C4-2B (cell line): ENCODE results near the gene CATSPERE.

Experiments used
- H3K27ac ChIP-seq: fragments of 450-650 bp; 2 replicates; pipeline ENCODE4 v1.5.1; 2017
- CTCF ChIP-seq: fragments of 450-650 bp; conservative IDR thresholded peaks from 2 replicates; pipeline ENCODE4 v1.5.1; 2017; ENCODE audit warnings: mild to moderate bottlenecking
- ZFX ChIP-seq: fragments of 450-650 bp; IDR thresholded peaks from 2 replicates; pipeline ENCODE4 v1.6.1; 2017

Gene CATSPERE

GRCh38 chr1:244439391-244440032, 21.6 kb upstream of the CATSPERE start:
- no peak overlapping the region for H3K27ac ChIP-seq
- TF ChIP-seq CTCF (no peak), ZFX (no peak)

GRCh38 chr1:244442850-244443249, 18.2 kb upstream of the CATSPERE start:
- no peak for TF ChIP-seq CTCF
- no peak for TF ChIP-seq ZFX
- H3K27ac ChIP-seq: no peak overlapping the region

DNA sequence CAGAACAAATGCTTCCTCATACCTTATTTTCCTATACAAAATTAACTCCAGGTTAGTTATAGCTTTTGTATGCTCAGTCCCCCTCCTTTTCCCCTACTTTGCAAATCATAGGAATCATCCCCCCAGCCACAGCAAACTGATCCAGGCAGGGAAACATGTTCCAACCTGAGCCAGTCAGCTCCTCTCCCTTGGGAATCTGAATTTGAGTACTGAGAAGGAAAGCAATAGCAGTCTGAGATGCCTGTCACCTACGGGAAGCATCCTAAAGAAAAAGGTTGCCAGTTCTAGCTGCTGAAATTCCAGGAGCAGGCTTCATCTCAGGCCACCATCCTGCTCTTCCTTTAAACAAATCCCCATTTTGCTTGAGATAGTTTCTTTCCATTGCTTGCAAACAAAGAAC, 16.2 kb upstream of the CATSPERE start:
- TF ChIP-seq CTCF: no peak
- TF ChIP-seq ZFX: no peak
- no peak overlapping the region for H3K27ac ChIP-seq

- TF ChIP-seq ZFX (no peak), CTCF (no peak)
- H3K27ac ChIP-seq: no peak overlapping the region
Measured at GRCh38 chr1:244445320-244446181, 15.5 kb upstream of the CATSPERE start.

DNA sequence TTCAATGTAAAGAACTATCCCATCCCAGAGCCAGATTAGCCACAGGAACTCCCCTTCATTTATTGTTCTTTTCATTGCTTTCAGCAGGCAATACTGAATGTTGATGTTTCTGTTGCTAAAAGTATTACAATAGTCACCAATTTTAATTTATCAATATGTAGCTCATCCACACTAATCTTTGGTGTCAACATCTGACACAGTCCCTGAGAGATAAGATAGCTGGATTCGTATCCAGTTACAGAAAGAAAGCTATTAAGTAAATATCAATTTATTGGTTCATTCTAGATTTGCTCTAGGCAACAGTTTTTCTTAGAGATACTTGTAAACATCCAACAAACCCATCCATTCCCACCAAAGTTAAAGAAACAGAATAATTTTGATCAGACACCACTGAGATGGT, 14.0 kb upstream of the CATSPERE start:
- TF ChIP-seq CTCF: no peak
- no peak for TF ChIP-seq ZFX
- no peak overlapping the region for H3K27ac ChIP-seq

DNA sequence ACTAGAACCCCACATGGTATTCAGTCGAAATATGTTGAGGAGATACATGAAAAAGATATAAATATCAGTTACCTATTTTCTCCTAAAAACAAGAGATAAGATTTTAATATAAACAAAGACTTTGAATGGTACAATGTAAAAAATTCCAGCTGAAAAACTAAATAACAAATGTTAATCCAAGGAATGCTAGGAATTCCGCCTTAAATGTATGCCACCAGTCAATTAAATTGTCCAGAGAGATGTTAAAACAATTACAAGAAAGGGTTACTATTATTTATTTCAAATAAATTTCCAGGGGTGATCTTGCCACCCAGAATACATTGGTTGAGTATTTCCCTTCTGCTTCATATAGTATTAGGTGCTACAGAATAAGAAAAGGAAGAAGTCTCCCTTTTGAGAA, 13.5 kb upstream of the CATSPERE start:
- no peak overlapping the region for H3K27ac ChIP-seq
- no peak for TF ChIP-seq CTCF
- no peak for TF ChIP-seq ZFX

DNA sequence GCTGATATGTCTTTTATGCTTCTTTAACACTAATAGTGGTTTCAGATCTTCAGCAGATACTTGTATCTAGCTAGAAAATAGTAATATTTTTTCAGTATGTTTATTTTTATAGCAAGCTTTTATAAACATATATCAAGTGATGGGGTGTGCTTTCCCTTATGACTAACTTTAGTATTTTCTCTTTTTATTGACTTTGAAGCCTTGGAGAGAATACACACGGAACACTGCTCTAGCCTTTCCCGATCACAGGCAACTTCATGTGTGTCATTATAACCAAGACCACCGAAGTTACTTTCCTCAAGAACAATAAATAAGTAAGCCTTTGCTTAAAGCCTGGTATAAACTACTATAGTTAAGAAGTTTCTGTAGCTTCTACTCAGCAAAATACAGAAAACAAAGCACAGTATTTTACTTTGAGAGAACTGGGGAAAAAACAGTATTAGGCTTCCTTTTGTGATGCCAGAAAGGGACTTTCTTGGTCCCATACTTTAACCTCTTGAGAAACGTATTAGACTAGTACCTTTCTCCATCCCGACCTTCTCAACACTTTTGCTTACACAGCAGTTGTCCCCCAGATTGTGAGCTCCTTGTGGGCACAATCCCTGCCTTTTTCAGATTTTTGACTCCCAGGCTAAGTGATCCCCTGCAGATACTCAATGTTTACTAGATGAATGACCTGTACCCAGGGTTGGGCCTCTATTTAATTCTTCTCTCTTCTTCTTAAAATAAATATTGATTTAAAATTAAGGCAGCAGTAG, 12.6 kb upstream of the CATSPERE start:
- H3K27ac ChIP-seq: no peak overlapping the region
- TF ChIP-seq ZFX (no peak), CTCF (no peak)
